ENCODE data around the gene SPACA7. TPM values are rescaled to one million over a fixed set of nuclear protein-coding genes. Genes with fewer than 3 reads are reported as not detected.

SPACA7 gene
- total RNA-seq, 1 donor from 2014 or later: not detected

DNA sequence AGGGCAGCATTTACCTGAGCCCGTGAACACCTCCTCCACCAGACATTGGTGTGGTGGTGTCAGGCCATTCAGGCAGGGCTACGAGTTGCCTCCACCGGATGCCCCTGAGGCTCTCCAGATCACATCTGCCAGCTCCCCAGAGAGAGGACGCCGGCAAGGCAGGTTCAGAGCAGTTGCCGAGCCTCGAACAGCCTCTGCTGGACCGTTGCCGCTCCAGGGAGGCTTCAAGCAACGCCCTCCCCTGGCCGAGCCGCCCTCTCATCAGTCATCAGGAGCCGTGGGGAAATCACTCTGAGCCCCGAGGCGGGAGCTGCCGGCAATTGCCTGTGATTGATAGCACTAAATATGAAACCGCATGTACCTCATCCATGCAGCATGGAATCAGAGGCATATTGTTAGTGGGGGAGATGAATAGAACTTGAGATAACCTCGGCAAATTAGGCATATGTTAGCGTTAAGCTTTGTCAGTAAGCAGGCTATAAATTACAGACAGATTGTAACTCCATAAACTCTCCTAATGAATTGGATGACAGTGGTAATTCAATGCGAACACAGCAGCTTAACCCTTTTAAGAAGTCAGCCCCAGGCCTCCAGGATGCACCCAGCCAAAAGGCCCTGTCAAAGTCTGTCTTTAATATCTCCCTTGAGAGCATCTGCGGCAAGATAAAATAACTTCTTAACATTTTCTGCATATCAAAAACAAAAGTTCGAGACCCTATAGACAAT is 29.8 kb upstream of the SPACA7 start:
- Mint-ChIP-seq H3K4me3 (no peak overlapping the region), H3K27me3 (ENCODE audit: low read depth) (peaks cover 91% of the 10 kb centered on the region), H3K9me3 (no peaks in the 10 kb centered on the region), H3K4me1 (peaks cover 8% of the 10 kb centered on the region), H3K36me3 (no peaks in the 10 kb centered on the region), H3K27ac (no peak overlapping the region)
- DNase-seq (ENCODE audit: low spot score in 2 of 2, unreplicated experiment in 2 of 2): peak in 1 of 2 experiments; percentile 50
- TF ChIP-seq, protein P1, sequence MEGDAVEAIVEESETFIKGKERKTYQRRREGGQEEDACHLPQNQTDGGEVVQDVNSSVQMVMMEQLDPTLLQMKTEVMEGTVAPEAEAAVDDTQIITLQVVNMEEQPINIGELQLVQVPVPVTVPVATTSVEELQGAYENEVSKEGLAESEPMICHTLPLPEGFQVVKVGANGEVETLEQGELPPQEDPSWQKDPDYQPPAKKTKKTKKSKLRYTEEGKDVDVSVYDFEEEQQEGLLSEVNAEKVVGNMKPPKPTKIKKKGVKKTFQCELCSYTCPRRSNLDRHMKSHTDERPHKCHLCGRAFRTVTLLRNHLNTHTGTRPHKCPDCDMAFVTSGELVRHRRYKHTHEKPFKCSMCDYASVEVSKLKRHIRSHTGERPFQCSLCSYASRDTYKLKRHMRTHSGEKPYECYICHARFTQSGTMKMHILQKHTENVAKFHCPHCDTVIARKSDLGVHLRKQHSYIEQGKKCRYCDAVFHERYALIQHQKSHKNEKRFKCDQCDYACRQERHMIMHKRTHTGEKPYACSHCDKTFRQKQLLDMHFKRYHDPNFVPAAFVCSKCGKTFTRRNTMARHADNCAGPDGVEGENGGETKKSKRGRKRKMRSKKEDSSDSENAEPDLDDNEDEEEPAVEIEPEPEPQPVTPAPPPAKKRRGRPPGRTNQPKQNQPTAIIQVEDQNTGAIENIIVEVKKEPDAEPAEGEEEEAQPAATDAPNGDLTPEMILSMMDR (IDR thresholded peaks at IDR 0.05; ENCODE audit: unreplicated experiment): no peak

DNA sequence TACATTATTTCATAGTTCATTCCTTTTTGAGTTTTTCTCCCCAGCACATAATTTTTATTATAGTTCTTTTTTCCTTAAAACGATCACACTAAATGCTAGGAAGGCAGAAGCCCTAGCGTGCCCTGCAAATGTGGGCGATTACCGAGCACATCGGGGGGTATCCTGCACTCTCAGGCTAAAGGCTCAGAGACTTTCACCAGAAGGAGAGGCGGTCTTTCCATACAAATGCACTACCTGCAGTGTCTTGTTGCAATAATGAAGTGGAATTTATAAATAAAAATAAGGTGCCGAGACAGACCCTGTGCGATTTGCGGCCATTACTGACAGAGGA is 29.3 kb upstream of the SPACA7 start:
- Mint-ChIP-seq H3K4me3 (no peak overlapping the region), H3K27ac (no peak overlapping the region), H3K27me3 (ENCODE audit: low read depth) (peaks cover 91% of the 10 kb centered on the region), H3K36me3 (no peaks in the 10 kb centered on the region), H3K4me1 (peaks cover 8% of the 10 kb centered on the region), H3K9me3 (no peaks in the 10 kb centered on the region)
- no peak for DNase-seq (ENCODE audit: low spot score in 2 of 2, unreplicated experiment in 2 of 2)
- TF ChIP-seq, protein P1 (IDR thresholded peaks at IDR 0.05; ENCODE audit: unreplicated experiment): no peak

DNA sequence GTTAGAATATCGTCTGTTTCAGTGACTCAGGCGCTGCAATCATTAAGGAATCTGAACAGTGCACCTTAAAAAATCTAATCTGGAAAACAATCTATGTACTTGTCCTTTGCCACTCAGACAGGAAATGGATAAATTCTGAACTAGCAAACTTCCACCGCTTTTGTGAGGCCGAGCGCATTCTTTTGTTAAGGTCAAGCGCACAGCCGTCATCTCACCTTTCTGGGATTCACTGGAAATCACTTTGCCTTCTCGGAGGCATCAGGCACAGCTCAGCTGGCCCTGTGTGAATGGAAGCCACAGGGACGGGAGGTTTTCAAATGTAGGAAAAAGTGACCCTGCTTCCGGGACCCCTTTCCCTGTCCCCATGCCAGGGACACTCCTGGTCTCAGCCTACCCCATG is 28.2 kb upstream of the SPACA7 start:
- no peak overlapping the region for H3K4me3 Mint-ChIP-seq
- no peaks in the 10 kb centered on the region for H3K9me3 Mint-ChIP-seq
- H3K36me3 Mint-ChIP-seq: no peaks in the 10 kb centered on the region
- no peak for DNase-seq (ENCODE audit: low spot score in 2 of 2, unreplicated experiment in 2 of 2)
- peaks cover 93% of the 10 kb centered on the region for H3K27me3 Mint-ChIP-seq (ENCODE audit: low read depth)
- peaks cover 8% of the 10 kb centered on the region for H3K4me1 Mint-ChIP-seq
- TF ChIP-seq, protein P1 (IDR thresholded peaks at IDR 0.05; ENCODE audit: unreplicated experiment): no peak
- H3K27ac Mint-ChIP-seq: no peak overlapping the region

DNA sequence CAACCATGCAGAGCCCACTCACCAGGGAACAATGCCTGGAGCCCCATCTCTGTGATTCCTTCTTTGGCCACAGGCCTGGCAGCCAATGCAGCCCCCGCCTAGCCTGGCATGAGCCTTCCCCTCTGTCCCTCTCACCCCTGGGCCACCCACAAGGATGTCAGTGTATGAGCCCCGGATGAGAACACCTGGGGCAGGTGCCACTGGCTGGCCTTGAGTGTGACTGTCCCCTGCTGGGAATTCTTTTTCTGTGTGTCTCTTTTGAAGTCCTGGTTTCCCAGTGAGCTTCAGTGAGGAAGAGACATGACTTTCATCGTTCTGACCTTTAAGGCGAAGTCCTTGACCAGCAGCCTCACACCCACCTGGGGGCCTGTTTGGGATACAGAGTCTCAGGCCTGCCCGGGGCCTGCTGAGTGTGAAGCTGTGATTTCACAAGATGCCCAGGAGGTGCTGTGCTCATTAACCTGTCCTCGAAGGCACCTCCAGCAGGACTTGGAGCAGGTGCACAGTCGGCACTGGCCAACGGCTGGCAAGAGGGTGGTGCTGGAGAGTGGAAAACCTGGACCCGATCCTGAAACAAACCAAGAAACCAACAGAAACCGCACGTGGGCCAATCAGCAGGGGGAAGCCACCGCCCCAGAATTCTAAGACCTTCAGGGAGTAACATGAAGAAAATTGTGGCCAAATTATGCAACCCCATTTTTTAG is 27.4 kb upstream of the SPACA7 start:
- no peaks in the 10 kb centered on the region for H3K9me3 Mint-ChIP-seq
- no peaks in the 10 kb centered on the region for H3K36me3 Mint-ChIP-seq
- DNase-seq (ENCODE audit: low spot score in 2 of 2, unreplicated experiment in 2 of 2): no peak
- peaks cover 95% of the 10 kb centered on the region for H3K27me3 Mint-ChIP-seq (ENCODE audit: low read depth)
- no peak overlapping the region for H3K27ac Mint-ChIP-seq
- H3K4me3 Mint-ChIP-seq: no peak overlapping the region
- H3K4me1 Mint-ChIP-seq: peaks cover 8% of the 10 kb centered on the region
- TF ChIP-seq, protein P1 (IDR thresholded peaks at IDR 0.05; ENCODE audit: unreplicated experiment): no peak

DNA sequence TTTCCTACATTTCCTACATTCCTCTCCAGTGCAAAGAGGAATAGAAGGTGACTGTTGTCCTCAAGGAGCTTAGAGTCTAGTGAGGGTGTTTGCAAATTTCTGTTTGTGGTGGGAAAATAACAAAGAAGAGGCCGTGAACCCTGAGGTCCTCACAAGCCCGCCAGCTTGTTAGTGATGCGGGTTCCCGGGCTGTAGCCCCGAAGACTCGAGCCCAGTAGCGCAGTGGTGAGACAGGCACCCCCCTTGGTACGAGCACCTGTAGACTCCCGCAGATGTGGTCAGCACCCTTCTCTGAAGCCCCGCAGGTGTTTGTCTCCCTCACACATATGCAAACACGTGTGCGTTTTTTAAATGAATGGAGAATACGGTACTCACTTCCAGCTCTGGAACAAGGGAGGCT is 26.5 kb upstream of the SPACA7 start:
- Mint-ChIP-seq H3K9me3 (no peaks in the 10 kb centered on the region), H3K4me1 (peaks cover 8% of the 10 kb centered on the region), H3K27me3 (ENCODE audit: low read depth) (peaks cover 87% of the 10 kb centered on the region), H3K36me3 (no peaks in the 10 kb centered on the region), H3K4me3 (no peak overlapping the region), H3K27ac (no peak overlapping the region)
- TF ChIP-seq, protein P1 (IDR thresholded peaks at IDR 0.05; ENCODE audit: unreplicated experiment): no peak
- DNase-seq (ENCODE audit: low spot score in 2 of 2, unreplicated experiment in 2 of 2): no peak
